Prostate gland (tissue), 2 donors: Measurements from ENCODE around the gene KREMEN1.

Experiments
- CTCF ChIP-seq, 4 experiments: fragments of 200-600 bp in 2 of 4; fragments of 450-650 bp in 2 of 4; sonication (generic) in 2 of 4; IDR thresholded peaks; 1 replicate in 3 of 4; 2 replicates in 1 of 4; pipeline ENCODE4 v1.5.1; 2016 to 2019; ENCODE audit warnings: antibody characterized with exemption in 4 of 4, mild to moderate bottlenecking in 2 of 4, moderate library complexity in 2 of 4
- POLR2AphosphoS5 ChIP-seq: sonication (generic); formaldehyde crosslinking; IDR thresholded peaks from one replicate; pipeline ENCODE4 v1.6.1; 2017; ENCODE audit warnings: antibody characterized with exemption

GRCh38 chr22:29207243-29207550 lies 134.4 kb downstream of the KREMEN1 start:
- no peak for TF ChIP-seq CTCF (IDR thresholded peaks at IDR 0.05)
- TF ChIP-seq POLR2AphosphoS5, result no peak
